KG1 (cell line): Measurements from ENCODE around the gene NDUFS4.
"Not testable (repeated sequence)": the region's sequence is repeated elsewhere in the genome, so short reads cannot be mapped to it uniquely, and the experiment has no call there.

Source experiments
- DNase-seq: peaks from one replicate; lab custom pipeline; 2025; lab: John Stamatoyannopoulos, UW

NDUFS4 gene

GRCh38 chr5:53665313-53665712 lies 104.9 kb downstream of the NDUFS4 start:
- DNase-seq = not testable (repeated sequence)

GRCh38 chr5:53667621-53668020 lies 107.2 kb downstream of the NDUFS4 start:
- no peak for DNase-seq

DNA sequence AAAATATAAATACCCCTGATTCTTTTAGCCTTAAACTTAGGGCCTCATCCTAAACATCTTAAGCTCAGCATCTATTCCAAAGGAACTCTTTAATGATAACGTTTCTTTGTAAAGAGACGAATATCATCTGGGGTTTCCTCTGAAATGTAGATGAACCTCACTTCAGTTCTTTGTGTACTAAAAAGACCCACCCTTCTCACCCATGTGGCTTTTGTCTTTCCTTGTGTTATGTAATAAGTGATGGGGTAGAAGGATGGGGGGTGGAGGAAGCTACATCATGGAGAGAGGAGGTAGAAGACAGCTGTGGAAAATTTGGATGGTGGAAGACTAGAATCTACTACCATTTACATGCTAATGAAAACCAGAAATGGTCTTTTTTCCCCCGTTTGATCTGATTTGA lies 111.0 kb downstream of the NDUFS4 start:
- DNase-seq = no peak

DNA sequence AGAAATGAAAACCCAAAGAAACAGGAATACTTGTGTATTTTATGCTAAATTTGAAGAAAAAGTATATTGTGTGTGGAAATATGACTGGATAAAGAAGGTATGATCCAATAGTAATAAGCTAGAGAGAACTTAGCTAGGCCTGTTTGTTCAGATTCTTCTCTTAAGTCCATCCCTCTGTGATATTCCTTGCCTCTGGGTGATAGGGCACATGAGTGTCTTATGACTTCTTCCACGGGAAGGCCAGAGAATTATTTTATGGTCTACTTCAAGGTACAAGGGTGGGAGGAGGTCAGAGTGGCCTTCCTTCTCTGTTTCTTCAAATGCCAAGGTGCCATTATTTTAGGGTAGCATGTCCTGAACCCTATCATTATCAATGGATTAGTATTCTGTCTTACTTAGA lies 113.7 kb downstream of the NDUFS4 start:
- DNase-seq = no peak

GRCh38 chr5:53677632-53678031 lies 117.2 kb downstream of the NDUFS4 start:
- no peak for DNase-seq

GRCh38 chr5:53678981-53679660 lies 118.7 kb downstream of the NDUFS4 start:
- DNase-seq = no peak

GRCh38 chr5:53681079-53681478 lies 120.6 kb downstream of the NDUFS4 start:
- no peak for DNase-seq

- no peak for DNase-seq
Measured at GRCh38 chr5:53691014-53691413, 130.6 kb downstream of the NDUFS4 start.

- no peak for DNase-seq
Measured at GRCh38 chr5:53694520-53695022, 134.1 kb downstream of the NDUFS4 start.

GRCh38 chr5:53710405-53710804 lies 150.0 kb downstream of the NDUFS4 start:
- DNase-seq = not testable (repeated sequence)

- DNase-seq = no peak
Measured at GRCh38 chr5:53712327-53712726, 151.9 kb downstream of the NDUFS4 start.

DNA sequence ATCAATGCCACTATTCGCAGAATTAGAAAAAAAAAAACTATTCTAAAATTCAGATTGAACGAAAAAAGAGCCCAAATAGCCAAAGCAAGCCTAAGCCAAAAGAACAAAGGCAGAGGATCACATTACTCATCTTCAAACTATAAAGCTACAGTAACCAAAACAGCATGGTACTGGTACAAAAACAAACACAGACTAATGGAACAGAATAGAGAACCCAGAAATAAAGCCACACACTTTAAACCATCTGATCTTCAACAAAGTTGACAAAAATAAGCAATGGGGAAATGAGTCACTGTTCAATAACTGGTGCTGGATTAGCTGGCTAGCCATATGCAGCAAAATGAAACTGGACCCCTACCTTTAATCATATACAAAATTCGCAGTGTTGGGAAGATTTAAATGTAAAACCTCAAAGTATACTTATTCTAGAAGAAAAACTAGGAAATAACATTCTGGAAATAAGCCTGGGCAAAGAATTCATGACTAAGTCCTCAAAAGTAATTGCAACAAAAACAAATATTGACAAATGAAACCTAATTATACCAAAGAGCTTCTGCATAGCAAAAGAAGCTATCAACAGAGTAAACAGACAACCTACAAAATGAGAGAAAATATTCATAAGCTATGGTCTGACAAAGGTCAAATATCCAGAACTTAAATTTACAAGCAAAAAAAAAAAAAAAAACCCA lies 153.7 kb downstream of the NDUFS4 start:
- DNase-seq = no peak

GRCh38 chr5:53714667-53715010 lies 154.2 kb downstream of the NDUFS4 start:
- no peak for DNase-seq

- DNase-seq = no peak
Measured at GRCh38 chr5:53726121-53726520, 165.7 kb downstream of the NDUFS4 start.

DNA sequence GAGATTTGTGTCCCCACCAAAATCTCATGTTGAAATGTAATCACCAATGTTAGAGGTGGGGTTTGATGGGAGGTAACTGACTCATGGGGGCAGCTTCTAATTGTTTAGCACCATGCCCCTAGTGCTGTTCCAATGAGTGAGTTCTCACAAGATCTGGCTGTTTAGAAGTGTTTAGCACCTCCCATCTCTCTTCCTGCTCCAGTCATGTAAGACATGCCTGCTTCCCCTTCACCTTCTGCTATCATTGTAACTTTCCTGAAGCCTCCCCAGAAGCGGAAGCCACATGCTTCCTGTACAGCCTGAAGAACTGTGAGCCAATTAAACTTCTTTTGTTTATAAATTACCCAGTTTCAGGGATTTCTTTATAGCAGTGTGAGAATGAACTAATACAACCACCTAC lies 170.5 kb downstream of the NDUFS4 start:
- peak; percentile 17 for DNase-seq
